ENCODE data around the gene OGT.

DNA sequence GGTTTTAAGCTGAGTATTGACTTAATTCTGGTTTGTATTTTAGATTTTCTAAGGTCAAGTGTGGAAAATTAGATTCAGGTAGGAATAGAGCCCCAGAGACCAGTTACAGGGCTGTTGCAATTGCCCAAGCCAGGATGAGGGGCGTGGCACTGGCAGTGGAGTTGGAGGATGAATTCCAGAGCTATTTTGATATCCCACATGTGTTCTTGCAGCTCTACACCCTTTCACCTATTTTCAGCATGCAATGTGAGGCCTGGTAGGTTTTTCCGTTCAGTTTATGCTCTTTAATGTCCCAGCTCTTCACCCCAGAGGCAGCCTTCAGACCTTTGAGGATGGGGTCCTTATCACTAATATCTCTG lies 17.9 kb upstream of the OGT start:
- TF ChIP-seq, protein P1, sequence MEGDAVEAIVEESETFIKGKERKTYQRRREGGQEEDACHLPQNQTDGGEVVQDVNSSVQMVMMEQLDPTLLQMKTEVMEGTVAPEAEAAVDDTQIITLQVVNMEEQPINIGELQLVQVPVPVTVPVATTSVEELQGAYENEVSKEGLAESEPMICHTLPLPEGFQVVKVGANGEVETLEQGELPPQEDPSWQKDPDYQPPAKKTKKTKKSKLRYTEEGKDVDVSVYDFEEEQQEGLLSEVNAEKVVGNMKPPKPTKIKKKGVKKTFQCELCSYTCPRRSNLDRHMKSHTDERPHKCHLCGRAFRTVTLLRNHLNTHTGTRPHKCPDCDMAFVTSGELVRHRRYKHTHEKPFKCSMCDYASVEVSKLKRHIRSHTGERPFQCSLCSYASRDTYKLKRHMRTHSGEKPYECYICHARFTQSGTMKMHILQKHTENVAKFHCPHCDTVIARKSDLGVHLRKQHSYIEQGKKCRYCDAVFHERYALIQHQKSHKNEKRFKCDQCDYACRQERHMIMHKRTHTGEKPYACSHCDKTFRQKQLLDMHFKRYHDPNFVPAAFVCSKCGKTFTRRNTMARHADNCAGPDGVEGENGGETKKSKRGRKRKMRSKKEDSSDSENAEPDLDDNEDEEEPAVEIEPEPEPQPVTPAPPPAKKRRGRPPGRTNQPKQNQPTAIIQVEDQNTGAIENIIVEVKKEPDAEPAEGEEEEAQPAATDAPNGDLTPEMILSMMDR (IDR thresholded peaks at IDR 0.05): no peak
- TF ChIP-seq ZFX (IDR thresholded peaks at IDR 0.05; ENCODE audit: borderline replicate concordance): no peak
